ENCODE data around the gene PPP1R3E.
"Not testable (repeated sequence)": the region's sequence is repeated elsewhere in the genome, so short reads cannot be mapped to it uniquely, and the experiment has no call there.

PPP1R3E gene

GRCh38 chr14:23326491-23327332, 24.1 kb upstream of the PPP1R3E start:
- TF ChIP-seq CTCF (IDR thresholded peaks at IDR 0.05; ENCODE audit: control insufficient read depth, insufficient read depth, low read depth, low read length, missing control alignments), result no peak

DNA sequence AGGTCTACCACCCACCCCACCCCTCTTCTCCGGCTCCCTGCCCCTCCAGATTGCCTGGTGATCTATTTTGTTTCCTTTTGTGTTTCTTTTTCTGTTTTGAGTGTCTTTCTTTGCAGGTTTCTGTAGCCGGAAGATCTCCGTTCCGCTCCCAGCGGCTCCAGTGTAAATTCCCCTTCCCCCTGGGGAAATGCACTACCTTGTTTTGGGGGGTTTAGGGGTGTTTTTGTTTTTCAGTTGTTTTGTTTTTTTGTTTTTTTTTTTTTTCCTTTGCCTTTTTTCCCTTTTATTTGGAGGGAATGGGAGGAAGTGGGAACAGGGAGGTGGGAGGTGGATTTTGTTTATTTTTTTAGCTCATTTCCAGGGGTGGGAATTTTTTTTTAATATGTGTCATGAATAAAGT, 23.1 kb upstream of the PPP1R3E start:
- not testable (repeated sequence) for DNase-seq (ENCODE audit: low read depth); H3K4me3 ChIP-seq (ENCODE audit: control insufficient read depth, low read depth, low read length)

More at GRCh38 chr14:23326491-23327332, 24.1 kb upstream of the PPP1R3E start:
- no peak overlapping the region for H3K4me3 ChIP-seq (ENCODE audit: control insufficient read depth, low read depth, low read length)
- no peak for DNase-seq (ENCODE audit: low read depth)

- TF ChIP-seq CTCF (IDR thresholded peaks at IDR 0.05; ENCODE audit: control insufficient read depth, insufficient read depth, low read depth, low read length, missing control alignments), result no peak
- DNase-seq (ENCODE audit: low read depth), result no peak
- no peak overlapping the region for H3K4me3 ChIP-seq (ENCODE audit: control insufficient read depth, low read depth, low read length)
Measured at GRCh38 chr14:23324993-23325392, 22.3 kb upstream of the PPP1R3E start.

GRCh38 chr14:23324455-23324846, 21.8 kb upstream of the PPP1R3E start:
- no peak overlapping the region for H3K4me3 ChIP-seq (ENCODE audit: control insufficient read depth, low read depth, low read length)
- no peak for DNase-seq (ENCODE audit: low read depth)
- no peak for TF ChIP-seq CTCF (IDR thresholded peaks at IDR 0.05; ENCODE audit: control insufficient read depth, insufficient read depth, low read depth, low read length, missing control alignments)

GRCh38 chr14:23323838-23324454, 21.3 kb upstream of the PPP1R3E start:
- TF ChIP-seq CTCF (IDR thresholded peaks at IDR 0.05; ENCODE audit: control insufficient read depth, insufficient read depth, low read depth, low read length, missing control alignments), result no peak
- no peak overlapping the region for H3K4me3 ChIP-seq (ENCODE audit: control insufficient read depth, low read depth, low read length)
- DNase-seq (ENCODE audit: low read depth), result no peak

DNA sequence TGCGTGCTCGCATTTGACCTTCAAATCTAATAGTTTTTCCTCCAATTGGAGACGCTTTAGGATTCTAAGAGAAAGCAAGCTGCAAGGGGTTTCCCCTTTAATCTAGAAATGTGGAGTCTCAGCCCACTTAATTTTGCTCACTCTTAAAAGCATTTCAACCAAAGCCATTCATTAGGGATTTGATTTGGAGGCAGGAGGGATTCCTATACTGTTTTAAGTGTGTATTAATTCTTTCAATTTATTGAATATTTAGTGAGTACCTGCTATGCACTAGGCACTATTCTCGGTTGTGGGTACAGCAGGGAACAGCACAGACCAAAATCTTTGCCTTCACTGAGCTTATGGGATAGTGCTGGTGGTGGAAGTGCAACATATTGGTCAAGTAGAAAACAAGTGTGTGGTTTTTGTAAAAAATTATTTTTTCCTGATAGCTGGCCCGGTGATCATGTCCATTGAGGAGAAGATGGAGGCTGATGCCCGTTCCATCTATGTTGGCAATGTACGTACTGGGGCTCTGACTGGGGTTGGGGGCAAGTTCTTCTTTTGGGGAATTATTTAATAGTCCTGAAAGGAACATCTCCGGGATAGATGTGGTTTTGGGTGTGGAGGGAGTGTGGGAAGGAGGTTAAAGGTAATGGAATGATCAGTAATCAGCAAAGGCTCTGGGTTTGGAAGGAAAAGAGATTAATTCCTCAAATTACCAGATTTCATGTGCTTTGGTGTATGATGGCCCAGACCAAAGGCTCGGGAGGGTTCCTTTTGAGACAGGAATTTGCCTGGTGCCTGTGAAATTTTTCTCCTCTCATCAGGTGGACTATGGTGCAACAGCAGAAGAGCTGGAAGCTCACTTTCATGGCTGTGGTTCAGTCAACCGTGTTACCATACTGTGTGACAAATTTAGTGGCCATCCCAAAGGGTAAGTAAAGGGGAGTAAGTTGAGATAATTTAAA, 20.2 kb upstream of the PPP1R3E start:
- peak overlapping the region; percentile 72 for H3K4me3 ChIP-seq (ENCODE audit: control insufficient read depth, low read depth, low read length)
- TF ChIP-seq CTCF (IDR thresholded peaks at IDR 0.05; ENCODE audit: control insufficient read depth, insufficient read depth, low read depth, low read length, missing control alignments), result no peak
- no peak for DNase-seq (ENCODE audit: low read depth)
